ENCODE measurements around the gene DLG1. TPM values are rescaled to one million over a fixed set of nuclear protein-coding genes. Genes with fewer than 3 reads are reported as not detected.

The DLG1 gene
- total and polyA plus RNA-seq, 2 of the 4 experiments (the other 2 are of a cell fraction), result 21.2 to 57.7 TPM

DNA sequence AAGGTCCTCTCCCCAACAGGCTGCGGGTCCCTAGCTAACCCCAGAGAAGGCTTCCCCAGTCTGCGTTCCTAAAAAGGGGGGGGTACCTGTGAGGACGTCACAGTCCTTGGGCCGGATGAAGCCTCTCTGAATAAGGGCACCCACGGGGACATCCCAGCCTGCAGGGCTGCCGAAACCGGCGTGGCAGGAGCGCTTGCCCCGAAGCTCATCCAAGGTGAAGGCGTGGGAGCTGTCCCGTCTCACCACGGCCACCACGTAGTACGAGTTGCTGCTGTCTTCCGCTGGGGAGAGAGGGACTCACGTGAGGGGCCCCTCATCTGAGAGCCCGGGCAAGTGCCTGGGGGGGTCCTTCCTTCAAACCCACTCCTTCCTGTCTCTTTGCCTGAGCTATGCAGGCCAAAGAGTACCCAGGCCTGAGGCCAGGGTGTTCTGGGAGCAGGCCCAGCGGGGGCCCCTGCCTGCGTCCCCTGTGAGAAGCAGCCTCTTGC is 288.8 kb downstream of the DLG1 start:
- Histone ChIP-seq H2BK5ac (ENCODE audit: low read depth, low read length, poor library complexity, severe bottlenecking) (no peak overlapping the region), H2AFZ (replicated peaks; ENCODE audit: low read length, poor library complexity) (no peak overlapping the region), H3K9ac (ENCODE audit: low read depth, low read length) (no peak overlapping the region), H2BK120ac (ENCODE audit: low read depth, low read length) (no peak overlapping the region), H2AK9ac (replicated peaks; ENCODE audit: low read depth, low read length, poor library complexity) (no peak overlapping the region), H2AK5ac (ENCODE audit: low read depth, low read length) (no peak overlapping the region), H3K4me1 (ENCODE audit: control insufficient read depth, insufficient read depth, low read length) (no peaks in the 10 kb centered on the region), H4K20me1 (ENCODE audit: insufficient read depth, low read length) (no peaks in the 10 kb centered on the region), H4K5ac (ENCODE audit: low read depth, low read length) (no peak overlapping the region), H3K4me3 (ENCODE audit: insufficient read depth, low read depth, low read length) (no peak overlapping the region), H3K18ac (ENCODE audit: low read depth, low read length) (no peak overlapping the region), H4K91ac (ENCODE audit: insufficient read depth, low read depth, low read length) (no peak overlapping the region), H3K56ac (ENCODE audit: extremely low read depth, insufficient read depth, low read length) (no peak overlapping the region), H3K36me3 (ENCODE audit: control insufficient read depth, insufficient read depth, low read length) (no peaks in the 10 kb centered on the region), H3K4ac (ENCODE audit: low read depth, low read length) (no peak overlapping the region), H3K79me1 (ENCODE audit: low read depth in 1 of 2, low read length in 2 of 2) (no peaks in the 10 kb centered on the region), H3K23ac (ENCODE audit: low read depth, low read length) (no peak overlapping the region), H3K14ac (replicated peaks; ENCODE audit: low read depth, low read length) (no peak overlapping the region), H4K8ac (ENCODE audit: low read depth in 2 of 2, low read length in 2 of 2) (no peak overlapping the region), H3K27ac (ENCODE audit: insufficient read depth, low read length) (no peak overlapping the region), H3K4me2 (ENCODE audit: low read depth, low read length) (no peak overlapping the region), H2BK20ac (ENCODE audit: low read depth, low read length) (no peak overlapping the region), H2BK15ac (ENCODE audit: low read depth, low read length) (no peak overlapping the region), H3K27me3 (ENCODE audit: control insufficient read depth, insufficient read depth, low read length) (peaks cover 14% of the 10 kb centered on the region), H3K9me1 (ENCODE audit: insufficient read depth, low read length) (no peaks in the 10 kb centered on the region), H3K9me3 (ENCODE audit: control insufficient read depth, insufficient read depth, low read length) (peaks cover 2% of the 10 kb centered on the region; the same call in 1 of the 2 replicates)
- no peak for ATAC-seq (ENCODE audit: low read depth)
- BruUV-seq (replicated peaks), result no TSS peak
- dilution Hi-C loops (cut with HindIII; ENCODE audit: low sequenced_read_pairs, unreplicated experiment), result no loop called here
- in situ Hi-C loops (cut with MboI; ENCODE audit: low sequenced_read_pairs), result no loop called here
- TF ChIP-seq, protein P1, sequence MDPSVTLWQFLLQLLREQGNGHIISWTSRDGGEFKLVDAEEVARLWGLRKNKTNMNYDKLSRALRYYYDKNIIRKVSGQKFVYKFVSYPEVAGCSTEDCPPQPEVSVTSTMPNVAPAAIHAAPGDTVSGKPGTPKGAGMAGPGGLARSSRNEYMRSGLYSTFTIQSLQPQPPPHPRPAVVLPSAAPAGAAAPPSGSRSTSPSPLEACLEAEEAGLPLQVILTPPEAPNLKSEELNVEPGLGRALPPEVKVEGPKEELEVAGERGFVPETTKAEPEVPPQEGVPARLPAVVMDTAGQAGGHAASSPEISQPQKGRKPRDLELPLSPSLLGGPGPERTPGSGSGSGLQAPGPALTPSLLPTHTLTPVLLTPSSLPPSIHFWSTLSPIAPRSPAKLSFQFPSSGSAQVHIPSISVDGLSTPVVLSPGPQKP (IDR thresholded peaks at IDR 0.05; ENCODE audit: borderline replicate concordance, low read depth, low read length), result no peak
- TF ChIP-seq BHLHE40 (IDR thresholded peaks at IDR 0.05; ENCODE audit: low read depth, low read length), result no peak
- TF ChIP-seq CEBPB (IDR thresholded peaks at IDR 0.05; ENCODE audit: low read depth, low read length), result no peak
- TF ChIP-seq CHD1 (IDR thresholded peaks at IDR 0.05; ENCODE audit: low read depth, low read length), result no peak
- TF ChIP-seq, protein P2, sequence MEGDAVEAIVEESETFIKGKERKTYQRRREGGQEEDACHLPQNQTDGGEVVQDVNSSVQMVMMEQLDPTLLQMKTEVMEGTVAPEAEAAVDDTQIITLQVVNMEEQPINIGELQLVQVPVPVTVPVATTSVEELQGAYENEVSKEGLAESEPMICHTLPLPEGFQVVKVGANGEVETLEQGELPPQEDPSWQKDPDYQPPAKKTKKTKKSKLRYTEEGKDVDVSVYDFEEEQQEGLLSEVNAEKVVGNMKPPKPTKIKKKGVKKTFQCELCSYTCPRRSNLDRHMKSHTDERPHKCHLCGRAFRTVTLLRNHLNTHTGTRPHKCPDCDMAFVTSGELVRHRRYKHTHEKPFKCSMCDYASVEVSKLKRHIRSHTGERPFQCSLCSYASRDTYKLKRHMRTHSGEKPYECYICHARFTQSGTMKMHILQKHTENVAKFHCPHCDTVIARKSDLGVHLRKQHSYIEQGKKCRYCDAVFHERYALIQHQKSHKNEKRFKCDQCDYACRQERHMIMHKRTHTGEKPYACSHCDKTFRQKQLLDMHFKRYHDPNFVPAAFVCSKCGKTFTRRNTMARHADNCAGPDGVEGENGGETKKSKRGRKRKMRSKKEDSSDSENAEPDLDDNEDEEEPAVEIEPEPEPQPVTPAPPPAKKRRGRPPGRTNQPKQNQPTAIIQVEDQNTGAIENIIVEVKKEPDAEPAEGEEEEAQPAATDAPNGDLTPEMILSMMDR (conservative IDR thresholded peaks at IDR 0.05; ENCODE audit: low read depth, low read length), result no peak
- TF ChIP-seq MAFK (IDR thresholded peaks at IDR 0.05; ENCODE audit: low read depth, low read length), result no peak
- TF ChIP-seq MXI1 (IDR thresholded peaks at IDR 0.05; ENCODE audit: borderline replicate concordance, low read depth, low read length), result no peak
- TF ChIP-seq MAZ (IDR thresholded peaks at IDR 0.05; ENCODE audit: borderline replicate concordance, low read depth, low read length), result no peak
- TF ChIP-seq, protein P3, sequence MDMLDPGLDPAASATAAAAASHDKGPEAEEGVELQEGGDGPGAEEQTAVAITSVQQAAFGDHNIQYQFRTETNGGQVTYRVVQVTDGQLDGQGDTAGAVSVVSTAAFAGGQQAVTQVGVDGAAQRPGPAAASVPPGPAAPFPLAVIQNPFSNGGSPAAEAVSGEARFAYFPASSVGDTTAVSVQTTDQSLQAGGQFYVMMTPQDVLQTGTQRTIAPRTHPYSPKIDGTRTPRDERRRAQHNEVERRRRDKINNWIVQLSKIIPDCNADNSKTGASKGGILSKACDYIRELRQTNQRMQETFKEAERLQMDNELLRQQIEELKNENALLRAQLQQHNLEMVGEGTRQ (IDR thresholded peaks at IDR 0.05; ENCODE audit: low read depth, low read length), result no peak
- CTCF ChIA-PET, result interaction anchor here (0.5 kb wide), 1 partner anchor 17 kb away, joined by 3 read pairs; no protein-coding TSS in a partner anchor
- POLR2A ChIA-PET (ENCODE audit: unreplicated experiment), result no interaction called here
- 95% methylated on average over 8 of the region's 20 CpGs; no CpG with 5 or more reads in 1 of the 2 experiments for WGBS, 2 experiments (ENCODE audit: extremely low coverage in 2 of 2, insufficient read length in 1 of 2)
- no peak for DNase-seq
- intact Hi-C loops (cut with micrococcal nuclease), result loop anchor here (10.0 kb wide), 1 partner anchor 505 kb away; no protein-coding TSS in a partner anchor

All from IMR-90 (cell line).